GM21576 (cell line): ENCODE results near the gene ACVRL1.
"Not testable (repeated sequence)": the region's sequence is repeated elsewhere in the genome, so short reads cannot be mapped to it uniquely, and the experiment has no call there.

ENCODE experiments used
- ATAC-seq: cut with Tn5 transposase; IDR thresholded peaks from one replicate; pipeline ENCODE4 v1.9.1; 2021; ENCODE audit warnings: mild to moderate bottlenecking, moderate library complexity; ENCODE audit not compliant: unreplicated experiment

Gene ACVRL1

DNA sequence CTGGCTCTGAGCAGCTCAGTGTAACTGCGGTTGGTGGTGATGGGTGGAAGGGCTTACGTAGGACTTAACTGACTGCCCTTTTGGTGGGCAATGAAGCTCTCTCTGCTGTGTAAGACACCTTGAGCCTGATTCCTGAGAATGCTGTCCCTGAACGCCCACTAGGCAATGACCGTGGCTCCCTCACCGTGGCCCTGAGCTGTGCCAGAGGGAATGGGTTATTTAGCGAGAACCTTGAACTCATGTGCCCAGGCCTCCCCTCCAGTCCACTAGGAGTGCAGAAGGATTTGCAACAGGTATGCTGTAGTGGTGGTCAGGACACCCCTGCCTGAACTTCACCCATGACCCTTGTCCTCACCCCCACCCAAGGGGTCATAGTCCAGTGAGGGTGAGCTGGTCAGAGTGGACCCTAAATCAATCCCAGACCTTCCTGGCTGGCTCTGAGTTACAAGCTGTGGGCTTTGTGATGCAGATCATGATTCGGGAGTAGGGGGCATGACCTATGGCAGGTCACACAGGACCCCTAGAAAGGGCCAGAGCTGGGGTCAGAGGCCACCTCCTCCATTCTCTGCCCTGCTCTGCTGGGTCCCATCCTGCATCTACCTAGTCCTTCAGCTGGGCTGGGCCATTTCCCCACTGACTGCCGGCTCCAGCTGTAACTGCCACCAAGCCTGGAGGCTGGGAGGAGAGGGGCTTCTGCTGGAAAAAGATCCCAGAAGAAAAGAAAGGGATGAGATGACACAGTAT, 33.9 kb upstream of the ACVRL1 start:
- ATAC-seq: no peak

DNA sequence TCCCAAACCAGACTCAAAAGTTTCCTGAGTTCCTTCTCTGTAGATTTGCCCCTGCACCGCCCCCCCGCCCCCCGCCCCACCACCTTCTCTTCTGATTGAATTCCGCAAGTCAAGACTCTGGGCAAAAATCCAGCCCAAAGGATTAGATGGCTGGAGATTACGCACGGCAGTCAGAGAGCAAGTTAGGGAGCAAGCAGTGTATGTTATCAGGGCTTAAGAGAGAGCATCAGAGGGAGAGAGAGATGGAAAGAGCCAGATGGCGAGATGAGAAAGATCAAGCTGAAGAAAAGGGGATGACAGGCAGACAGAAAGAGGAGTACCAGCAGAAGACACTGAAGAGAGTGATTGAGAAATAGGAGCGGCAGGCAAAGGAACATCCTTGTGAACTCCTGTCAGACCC, 33.3 kb upstream of the ACVRL1 start:
- no peak for ATAC-seq

DNA sequence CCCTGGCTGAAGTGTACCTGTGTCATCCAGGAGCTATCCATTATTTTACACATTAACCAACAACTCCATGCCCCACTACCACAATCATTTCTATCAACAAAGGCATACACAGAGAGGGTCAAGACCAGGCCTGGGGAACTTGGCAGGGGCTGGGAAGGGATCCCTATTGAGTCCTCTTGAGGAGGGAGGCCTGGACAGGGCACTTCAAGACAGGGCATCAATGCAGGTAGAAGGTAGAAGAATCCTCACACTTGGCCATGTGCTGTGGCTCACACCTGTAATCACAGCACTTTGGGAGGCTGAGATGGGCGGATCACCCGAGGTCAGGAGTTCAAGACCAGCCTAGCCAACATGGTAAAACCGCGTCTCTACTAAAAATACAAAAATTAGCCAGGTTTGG, 32.8 kb upstream of the ACVRL1 start:
- no peak for ATAC-seq

DNA sequence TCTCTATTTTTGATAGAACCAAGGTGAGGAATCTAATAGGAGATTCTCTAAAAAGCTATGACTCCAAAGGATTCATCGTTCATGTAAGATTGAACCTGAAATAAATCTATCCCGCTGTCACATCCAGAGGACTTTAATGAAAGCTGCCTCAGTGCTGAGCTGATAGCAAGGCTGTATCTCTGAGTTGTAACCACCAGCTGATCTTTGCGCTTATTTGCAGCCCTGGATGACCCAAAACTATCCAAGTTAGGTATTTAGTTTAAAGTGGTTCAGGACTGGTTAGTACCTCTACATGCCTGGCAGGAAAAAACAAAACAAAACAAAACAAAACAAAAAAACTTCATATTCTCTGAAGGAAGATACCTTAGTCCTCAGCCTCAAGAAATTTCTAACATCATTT, 28.2 kb upstream of the ACVRL1 start:
- ATAC-seq: no peak

DNA sequence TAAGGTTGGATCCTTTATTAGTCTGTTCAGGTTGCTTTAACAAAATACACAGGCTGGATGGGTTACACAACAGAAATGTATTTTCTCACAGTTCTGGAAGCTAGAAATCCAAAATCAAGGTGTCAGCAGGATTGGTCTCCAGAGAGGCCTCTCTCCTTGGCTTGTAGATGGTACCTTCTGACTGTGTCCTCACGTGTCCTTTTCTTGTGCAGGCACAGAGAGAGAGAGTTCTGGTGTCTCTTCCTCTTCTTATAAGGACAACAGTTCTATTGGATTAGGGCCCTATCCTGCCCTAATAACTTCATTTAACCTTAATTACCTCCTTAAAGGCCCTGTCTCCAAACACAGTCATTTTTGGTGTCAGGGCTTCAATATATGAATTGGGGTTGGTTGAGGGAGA, 24.0 kb upstream of the ACVRL1 start:
- no peak for ATAC-seq

DNA sequence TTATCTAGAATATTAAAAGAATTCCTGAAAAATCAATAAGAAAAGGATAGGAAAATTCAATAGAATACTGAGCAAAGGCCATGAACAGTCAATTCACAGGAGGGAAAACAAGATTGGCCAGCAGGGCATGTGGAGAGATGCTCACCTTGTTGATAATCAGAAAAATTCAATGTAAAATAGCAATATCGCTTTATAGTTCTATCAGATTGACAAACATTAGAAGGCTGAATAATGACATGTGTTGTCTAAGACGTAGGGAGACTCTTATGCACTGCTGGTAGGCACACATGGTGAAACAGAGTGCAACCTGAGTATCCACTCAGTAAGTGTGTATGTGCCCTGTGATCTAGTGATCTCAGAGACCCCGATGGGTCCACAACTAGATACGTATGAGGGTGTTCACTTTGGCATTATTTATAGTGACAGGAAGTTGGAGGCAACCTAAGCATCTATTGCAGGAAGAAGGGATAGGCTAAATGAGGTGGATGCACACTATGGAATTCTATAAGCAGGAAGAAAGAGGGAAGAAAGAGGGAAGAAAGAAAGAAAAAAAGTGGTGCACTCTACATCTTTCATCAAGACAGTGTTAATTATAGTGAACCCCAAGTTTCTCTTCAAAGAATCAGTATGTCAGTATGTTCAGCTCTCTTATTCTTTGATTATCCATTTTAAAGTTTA, 23.2 kb upstream of the ACVRL1 start:
- ATAC-seq: no peak

DNA sequence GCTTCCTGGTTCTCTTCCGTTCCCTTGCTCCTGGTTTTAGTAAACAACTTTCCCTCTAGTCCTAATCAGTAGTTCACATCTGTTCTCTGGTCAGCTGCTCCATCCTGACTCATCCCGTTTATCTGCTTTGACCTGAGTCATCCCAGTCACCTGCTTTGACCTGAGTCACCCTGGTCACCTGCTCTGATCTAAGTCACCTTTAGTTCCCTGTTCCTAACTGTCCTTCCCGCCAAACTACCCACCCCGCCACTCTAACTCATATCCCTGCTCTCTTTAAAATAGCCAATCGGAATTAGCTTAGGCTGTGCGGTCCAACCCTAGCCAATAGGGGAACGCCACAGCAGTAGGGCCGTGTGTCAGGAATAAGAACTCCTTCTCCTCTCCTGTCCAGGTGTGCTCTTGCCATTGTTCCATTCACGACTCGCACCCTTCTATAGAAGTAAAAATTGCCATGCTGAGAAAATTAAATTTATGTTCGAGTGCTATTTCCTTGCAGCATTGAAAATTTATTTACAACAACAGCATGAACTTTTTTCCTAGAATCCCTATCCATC, 22.6 kb upstream of the ACVRL1 start:
- no peak for ATAC-seq

DNA sequence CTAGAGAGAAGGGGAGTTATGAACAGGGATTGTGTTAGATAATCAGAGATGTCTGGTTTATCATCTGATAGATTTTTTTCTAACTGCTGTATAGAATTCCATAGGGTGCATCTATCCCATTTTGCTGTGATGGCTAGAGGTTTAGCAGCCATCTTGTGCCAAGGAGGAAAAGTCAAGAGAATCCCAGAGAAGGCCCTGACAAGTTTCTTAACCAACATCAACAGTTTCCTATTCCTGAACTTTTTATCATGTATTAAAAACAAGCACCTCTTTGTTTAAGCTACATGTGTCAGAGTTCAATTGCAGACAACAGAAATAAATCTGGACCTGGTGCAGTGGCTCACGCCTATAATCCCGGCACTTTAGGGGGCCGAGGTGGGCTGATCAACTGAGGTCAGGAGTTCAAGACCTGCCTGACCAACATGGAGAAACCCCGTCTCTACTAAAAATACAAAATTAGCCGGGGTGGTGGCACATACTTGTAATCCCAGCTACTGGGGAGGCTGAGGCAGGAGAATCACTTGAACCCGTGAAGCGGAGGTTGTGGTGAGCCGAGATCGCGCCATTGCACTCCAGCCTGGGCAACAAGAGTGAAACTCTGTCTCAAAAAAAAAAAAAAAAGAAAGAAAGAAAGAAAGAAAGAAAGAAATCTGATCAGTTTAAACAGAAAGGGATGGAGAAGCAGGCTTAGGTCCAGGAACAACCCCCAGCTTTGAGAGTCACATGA, 21.8 kb upstream of the ACVRL1 start:
- ATAC-seq: not testable (repeated sequence)

DNA sequence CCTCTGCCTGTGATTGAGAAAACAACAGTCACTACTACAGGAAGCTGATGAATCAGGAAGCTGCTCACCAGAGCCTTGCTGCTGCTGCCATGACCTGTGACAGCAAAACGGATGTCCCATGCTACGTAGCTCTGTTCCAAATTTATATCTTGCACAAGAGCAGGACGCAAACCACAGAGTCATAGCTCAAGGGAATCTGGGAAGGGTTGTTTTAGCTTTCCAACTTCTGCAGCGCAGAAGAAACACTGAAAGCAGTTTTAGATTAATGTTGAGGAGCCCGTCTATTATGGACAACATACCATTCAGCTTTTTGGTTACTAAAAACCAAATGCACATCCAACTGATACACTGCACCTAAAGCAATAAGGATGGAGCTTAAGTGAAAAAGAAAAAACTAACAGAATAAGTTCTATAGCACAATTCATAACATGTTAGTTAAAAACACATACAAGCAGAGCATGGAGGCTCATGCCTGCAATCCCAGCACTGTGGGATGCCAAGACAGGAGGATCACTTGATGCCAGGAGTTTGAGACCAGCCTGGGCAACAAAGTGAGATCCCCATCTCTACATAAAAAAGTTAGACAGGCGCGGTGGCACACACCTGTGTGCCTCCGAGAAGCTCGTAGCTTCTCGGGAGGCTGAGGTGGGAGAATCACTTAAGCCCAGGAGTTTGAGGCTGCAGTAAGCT, 21.1 kb upstream of the ACVRL1 start:
- ATAC-seq: no peak

DNA sequence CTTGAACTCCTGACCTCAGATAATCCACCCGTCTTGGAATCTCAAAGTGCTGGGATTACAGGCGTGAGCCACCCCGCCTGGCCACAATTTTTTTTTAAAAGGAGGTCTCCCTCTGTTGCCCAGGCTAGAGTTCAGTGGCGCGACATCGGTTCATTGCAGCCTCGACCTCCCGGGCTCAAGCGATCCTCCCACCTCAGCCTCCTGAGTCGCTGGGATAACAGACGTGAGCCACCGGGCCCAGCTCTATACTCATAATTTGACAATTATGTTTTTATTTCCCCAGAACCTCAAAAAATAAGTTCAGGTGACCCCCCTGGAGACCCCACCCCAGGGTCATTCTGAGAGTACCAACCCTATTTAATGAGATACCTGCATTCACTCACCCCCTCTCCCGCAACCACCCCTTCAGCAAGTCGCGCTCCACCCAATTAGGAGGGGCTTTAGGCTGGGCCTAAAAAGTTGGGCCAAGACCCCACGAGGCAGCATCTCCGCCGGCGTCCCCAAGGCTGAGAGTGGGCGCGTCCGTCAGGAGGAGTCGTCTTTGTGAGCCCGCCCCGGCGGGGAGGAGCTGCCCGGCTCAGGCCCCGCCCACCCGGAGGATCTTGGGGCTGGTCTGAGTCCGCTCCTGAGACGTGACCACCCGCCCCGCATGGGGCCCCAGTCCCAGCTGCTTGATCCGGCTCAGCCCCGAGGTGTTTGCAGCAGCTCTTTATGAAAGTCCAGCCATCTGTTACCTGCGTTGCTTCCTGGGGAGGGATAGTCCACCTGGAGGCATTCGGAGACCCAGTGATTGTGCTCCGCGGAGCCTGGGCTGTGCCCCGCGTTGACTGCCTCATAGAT, 19.6 kb upstream of the ACVRL1 start, which contains the start of gene ANKRD33:
TSS of gene ANKRD33 (plus strand) at position 628 of the 840 bp plus-strand sequence. CDS start at position 712, 84 bp downstream.
- ATAC-seq: no peak

DNA sequence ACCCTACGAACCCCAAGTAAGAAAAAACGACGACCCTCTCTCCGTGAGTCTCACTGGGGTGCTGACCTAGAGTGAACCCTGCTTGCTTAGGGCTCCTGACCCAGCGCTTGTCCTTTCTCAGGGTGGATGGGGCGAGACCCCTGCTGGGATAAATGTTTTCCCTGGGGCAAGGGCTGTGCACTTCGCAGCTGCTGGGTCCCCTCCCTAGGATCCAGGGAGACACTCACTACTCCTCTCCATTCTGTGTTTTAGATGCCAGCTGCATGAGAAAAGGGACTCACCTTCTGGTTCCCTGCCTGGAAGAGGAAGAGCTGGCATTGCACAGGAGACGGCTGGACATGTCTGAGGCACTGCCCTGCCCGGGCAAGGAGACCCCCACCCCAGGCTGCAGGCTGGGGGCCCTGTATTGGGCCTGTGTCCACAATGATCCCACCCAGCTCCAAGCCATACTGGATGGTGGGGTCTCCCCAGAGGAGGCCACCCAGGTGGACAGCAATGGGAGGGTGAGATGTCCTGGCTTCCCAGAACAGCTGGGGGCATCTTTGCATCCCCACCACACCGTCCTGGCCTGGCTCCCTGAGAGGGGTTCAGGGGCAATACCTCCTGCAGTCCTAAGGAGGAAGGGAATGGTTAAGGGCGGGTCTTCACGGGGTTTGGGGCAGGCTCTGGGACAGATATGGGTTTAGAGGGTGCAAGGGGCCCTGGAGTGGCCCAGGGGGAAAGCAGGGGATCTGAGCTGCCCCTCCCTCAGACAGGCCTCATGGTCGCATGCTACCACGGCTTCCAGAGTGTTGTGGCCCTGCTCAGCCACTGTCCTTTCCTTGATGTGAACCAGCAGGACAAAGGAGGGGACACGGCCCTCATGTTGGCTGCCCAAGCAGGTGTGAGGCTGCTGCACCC, 18.7 kb upstream of the ACVRL1 start:
- no peak for ATAC-seq

DNA sequence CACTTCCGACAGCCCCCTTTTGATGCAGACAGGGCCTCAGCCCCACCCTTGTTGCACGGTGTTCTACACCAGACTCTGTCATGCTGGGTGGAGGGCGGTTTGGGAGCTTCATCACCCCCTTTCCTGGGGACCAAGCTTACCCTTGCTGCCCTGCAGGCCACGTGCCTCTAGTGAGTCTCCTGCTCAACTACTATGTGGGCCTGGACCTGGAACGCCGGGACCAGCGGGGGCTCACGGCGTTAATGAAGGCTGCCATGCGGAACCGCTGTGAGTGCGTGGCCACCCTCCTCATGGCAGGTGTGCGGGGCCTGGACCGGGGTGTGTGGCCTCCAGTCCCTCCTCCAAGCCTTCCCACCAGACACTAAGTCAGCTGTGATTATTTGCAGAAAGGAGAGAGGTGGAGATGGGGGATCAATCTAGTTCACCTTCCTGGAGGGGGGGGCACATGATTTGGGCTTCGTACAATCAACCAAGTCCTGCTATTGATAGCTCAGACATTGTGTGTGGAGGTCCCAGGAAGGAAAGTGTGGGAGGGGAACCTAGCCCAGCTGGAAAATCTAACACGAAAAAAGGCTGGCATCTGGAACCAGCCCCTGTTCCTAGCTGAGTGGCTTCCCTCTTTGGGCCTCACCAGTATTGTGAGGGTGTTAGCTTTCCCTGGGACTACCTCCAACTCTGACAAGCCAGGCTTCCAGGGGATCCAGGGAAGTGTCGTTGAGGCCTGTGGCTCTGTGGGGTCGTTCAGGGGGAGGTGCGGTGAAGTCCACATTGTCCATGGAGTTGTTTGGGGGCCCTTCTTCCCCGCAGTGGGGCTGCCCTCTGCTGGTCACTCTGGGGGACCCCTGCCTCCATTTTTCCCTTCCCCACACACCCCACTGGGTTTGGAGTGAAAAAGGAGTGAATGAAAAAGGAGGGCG, 17.8 kb upstream of the ACVRL1 start:
- no peak for ATAC-seq

DNA sequence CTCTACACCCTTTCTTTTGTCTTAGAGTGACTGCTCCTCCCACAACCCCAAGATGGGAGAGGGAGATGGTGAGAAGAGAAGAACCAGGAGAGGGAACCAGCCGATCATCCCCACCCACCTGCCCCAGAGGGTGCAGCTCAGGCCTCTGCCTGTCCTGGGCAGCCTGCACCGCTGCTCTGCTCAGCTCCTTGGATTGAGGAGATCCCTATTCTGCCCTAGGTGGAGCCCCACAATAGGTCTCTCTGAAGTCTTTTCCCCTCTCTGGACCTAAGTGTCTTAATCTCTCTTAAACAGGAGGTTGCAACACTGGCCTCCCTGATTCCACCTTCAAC, 17.2 kb upstream of the ACVRL1 start:
- ATAC-seq: no peak

DNA sequence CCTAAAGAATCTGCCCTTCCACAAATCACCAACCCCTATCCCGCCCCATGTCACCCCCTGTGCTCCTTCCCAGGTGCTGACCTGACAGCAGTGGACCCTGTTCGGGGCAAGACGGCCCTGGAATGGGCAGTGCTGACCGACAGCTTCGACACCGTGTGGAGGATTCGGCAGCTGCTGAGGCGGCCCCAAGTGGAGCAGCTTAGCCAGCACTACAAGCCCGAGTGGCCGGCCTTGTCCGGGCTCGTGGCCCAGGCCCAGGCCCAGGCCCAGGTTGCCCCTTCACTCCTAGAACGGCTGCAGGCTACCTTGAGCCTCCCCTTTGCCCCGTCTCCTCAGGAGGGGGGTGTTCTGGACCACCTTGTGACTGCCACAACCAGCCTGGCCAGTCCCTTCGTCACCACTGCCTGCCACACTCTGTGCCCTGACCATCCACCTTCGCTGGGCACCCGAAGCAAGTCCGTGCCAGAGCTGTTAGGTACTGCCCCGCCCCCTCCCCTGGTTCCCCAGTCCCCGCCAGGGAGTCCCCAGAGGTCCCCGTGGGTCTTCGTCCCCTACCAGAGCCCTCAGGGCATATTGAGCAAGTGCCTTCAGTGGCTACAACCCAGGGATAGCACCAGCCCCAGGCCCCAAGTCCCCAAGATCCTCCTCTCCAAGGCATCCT, 16.7 kb upstream of the ACVRL1 start:
- ATAC-seq: no peak

DNA sequence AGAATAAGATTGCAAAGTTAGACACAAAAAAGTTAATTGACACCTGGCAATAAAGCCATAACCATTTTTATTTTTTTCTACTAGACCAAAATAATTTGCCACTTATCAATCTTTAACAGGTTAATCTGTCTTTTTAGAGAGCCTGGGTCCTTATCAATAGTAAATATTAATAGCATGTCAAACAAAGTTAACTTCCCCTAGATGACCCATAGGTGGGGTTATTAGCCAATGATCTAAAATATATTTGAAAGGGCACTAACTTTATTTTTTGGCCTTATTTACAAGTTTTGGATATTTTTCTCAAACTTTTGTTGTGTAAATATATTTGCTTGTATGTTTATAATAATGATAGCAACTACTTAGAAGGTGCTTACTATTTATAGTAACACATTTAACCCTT, 15.5 kb upstream of the ACVRL1 start:
- no peak for ATAC-seq

DNA sequence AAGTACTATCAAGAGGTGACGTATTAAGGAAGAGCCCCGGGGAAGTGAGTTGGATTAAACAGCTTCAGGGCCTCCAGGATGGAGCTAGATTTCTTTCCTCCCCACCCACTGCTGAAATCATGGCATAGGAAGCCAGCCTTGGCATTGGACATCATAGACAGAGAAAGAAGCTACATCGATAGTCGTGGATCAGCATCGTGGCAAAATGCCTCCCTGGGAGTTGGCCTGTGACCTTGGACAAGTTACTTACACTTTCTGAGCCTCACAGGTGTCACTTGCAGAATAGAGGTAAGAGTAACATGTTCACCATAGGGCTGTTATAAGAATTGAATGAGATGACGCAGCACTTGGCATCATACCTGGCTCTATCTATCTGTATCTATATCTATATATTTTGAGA, 13.5 kb upstream of the ACVRL1 start:
- ATAC-seq: no peak

DNA sequence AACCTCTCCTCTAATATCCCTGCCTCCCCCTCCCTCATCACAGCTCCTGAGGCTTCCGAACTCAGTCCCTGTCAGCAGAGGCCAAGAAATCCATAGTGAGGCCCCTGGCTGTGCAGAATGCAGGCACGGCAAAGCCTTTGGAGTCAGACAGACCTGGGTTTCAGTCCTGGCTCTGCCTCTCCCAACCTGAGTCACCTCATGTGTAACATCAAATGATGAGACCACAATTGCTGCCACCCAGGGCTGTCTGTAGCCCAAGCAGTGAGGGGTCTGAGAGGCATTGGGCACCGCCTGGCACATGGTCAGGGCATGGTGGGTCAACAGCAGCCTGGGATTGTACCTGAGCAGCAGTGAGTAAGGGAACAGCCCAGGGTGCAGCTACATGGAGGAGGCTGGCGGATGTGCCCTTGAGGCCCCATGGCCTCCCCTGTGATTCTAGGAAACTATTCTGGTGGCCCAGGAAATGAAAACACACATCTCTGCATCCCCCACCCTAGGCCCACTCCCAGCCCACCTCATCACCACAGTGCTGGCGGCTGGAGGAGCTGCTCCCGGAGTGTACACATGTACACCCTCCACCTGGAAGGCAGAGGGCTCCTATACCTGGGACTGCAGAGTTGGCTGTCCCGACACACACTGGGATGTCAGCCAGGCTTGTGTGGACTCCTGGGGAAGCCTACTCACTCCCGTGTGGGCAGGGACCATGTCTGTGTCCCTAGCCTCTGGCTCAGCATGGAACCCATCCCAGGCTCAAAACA, 11.7 kb upstream of the ACVRL1 start:
- no peak for ATAC-seq
